Retinal pigment epithelial cell (primary cell): ENCODE results near the gene MEA1.

Source experiments
- DNase-seq: peaks from one replicate; pipeline ENCODE4 v3.0.0-alpha.2; 2010; ENCODE audit warnings: low read depth
- H3K4me3 ChIP-seq: 2 replicates; pipeline ENCODE4 v1.5.1; 2011; ENCODE audit warnings: mild to moderate bottlenecking, low read length, control low read depth, moderate library complexity
- TF ChIP-seq, protein P1 (sequence below): conservative IDR thresholded peaks from 2 replicates; pipeline ENCODE4 v1.5.1; 2011; ENCODE audit warnings: low read depth, low read length, control low read depth, inconsistent platforms

The MEA1 gene

GRCh38 chr6:42981836-42982235 is 31.9 kb downstream of the MEA1 start:
- no peak for DNase-seq
- H3K4me3 ChIP-seq: no peak overlapping the region
- TF ChIP-seq, protein P1, sequence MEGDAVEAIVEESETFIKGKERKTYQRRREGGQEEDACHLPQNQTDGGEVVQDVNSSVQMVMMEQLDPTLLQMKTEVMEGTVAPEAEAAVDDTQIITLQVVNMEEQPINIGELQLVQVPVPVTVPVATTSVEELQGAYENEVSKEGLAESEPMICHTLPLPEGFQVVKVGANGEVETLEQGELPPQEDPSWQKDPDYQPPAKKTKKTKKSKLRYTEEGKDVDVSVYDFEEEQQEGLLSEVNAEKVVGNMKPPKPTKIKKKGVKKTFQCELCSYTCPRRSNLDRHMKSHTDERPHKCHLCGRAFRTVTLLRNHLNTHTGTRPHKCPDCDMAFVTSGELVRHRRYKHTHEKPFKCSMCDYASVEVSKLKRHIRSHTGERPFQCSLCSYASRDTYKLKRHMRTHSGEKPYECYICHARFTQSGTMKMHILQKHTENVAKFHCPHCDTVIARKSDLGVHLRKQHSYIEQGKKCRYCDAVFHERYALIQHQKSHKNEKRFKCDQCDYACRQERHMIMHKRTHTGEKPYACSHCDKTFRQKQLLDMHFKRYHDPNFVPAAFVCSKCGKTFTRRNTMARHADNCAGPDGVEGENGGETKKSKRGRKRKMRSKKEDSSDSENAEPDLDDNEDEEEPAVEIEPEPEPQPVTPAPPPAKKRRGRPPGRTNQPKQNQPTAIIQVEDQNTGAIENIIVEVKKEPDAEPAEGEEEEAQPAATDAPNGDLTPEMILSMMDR: no peak

GRCh38 chr6:42979523-42980177 is 34.1 kb downstream of the MEA1 start:
- TF ChIP-seq, protein P1: no peak
- DNase-seq: no peak
- H3K4me3 ChIP-seq: peak overlapping the region; percentile 59

DNA sequence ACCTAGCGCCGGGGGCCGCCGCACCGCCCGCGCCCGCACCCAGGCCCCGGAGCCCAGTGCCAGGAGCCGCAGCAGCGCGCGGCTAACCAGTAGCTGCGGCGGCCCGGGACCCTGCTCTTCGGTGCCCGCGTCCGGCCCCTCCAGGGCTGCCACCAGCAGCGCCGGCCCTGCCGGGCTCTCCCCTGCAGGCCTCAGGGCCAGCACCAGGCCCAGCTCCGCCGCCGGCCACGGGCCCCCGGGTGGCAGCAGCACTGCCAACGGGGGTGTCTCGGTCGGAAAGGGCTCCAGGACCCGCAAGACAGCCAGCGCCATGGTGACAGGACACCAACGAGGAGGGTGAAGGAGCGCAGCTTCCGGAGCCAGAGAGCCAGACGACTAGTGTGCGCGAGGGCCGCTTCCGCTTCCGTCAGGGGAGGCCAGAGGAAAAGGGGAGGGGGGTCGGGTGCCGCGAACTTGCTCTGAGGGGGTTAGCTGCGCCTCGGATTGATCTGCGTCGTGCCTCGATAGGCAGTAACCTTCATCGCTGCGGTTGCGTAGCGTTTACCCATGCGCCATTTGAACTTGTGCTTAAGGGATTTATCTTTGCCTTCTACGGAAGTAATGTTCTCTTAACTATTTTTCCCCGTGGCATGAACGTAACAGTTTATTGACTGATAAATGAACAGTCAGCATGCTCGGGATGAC is 34.8 kb downstream of the MEA1 start, which contains the start of gene PEX6:
TSS of gene PEX6 (minus strand) at position 343 of the 684 bp plus-strand sequence. CDS start at position 312, 31 bp downstream.
- TF ChIP-seq, protein P1: no peak
- peak within 1 kb of the TSS; percentile 59 for H3K4me3 ChIP-seq
- DNase-seq: peak; percentile 45

- peak overlapping the region; percentile 59 for H3K4me3 ChIP-seq
- DNase-seq: no peak
Observed at GRCh38 chr6:42978487-42978838, 35.3 kb downstream of the MEA1 start.

DNA sequence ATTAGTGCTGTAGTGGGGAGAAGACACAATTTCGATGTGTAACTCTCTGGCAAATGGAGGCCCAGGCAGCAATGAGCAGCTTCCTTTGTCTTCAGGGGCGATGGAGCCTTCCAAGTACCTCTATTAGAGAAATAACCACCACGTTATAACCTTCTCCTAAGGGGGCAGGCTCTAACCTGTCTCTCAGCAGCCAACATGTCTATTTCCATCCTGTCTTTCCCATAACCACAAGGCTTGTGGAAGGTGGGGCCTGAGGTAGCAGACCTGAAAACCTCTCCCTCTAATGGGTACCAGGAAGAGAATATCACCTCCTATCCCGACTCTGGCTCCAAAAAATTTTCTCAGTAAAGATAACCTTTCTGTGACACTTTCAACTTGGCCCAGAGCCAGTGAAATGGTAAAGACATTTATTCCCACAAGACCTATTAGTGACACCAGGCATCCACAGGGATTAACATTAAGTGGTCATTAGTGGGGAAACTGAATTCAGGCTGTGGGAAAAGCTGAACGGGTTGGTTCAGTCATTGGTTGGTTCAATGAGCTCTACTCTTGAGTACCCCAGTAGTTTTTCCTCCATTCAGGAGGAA is 38.7 kb downstream of the MEA1 start:
- no peak overlapping the region for H3K4me3 ChIP-seq
- TF ChIP-seq, protein P1: no peak
- DNase-seq: no peak

More at GRCh38 chr6:42978487-42978838, 35.3 kb downstream of the MEA1 start:
- TF ChIP-seq, protein P1: no peak

- TF ChIP-seq, protein P1: no peak
- H3K4me3 ChIP-seq: no peak overlapping the region
- no peak for DNase-seq
Observed at GRCh38 chr6:42973926-42974325, 39.8 kb downstream of the MEA1 start.
